Stimulated activated CD8-positive, alpha-beta memory T cell treated with anti-CD3 and anti-CD28 coated beads, Interleukin-15, amount 100 ng/mL, for 1 hour (primary cell): ENCODE results near the gene ASMTL.
"Not testable (repeated sequence)": the region's sequence is repeated elsewhere in the genome, so short reads cannot be mapped to it uniquely, and the experiment has no call there.

Source experiments
- DNase-seq: peaks from one replicate; pipeline ENCODE4 v3.0.0-alpha.2; 2020; ENCODE audit warnings: low read depth

Gene ASMTL

GRCh38 chrX:1388651-1389050 is 64.1 kb downstream of the ASMTL start:
- DNase-seq: no peak

- DNase-seq: no peak
These were observed 65.5 kb downstream of the ASMTL start for GRCh38 chrX:1387141-1387776.

GRCh38 chrX:1386338-1387127 is 66.2 kb downstream of the ASMTL start:
- DNase-seq: no peak

- no peak for DNase-seq
These were observed 67.2 kb downstream of the ASMTL start for GRCh38 chrX:1385253-1386223.

- DNase-seq: no peak
These were observed 68.0 kb downstream of the ASMTL start for GRCh38 chrX:1384658-1385252.

- DNase-seq: no peak
These were observed 72.0 kb downstream of the ASMTL start for GRCh38 chrX:1380672-1381233.

GRCh38 chrX:1378306-1378759 is 74.4 kb downstream of the ASMTL start:
- no peak for DNase-seq

- no peak for DNase-seq
These were observed 84.4 kb downstream of the ASMTL start for GRCh38 chrX:1368385-1368698.

- DNase-seq: not testable (repeated sequence)
These were observed 86.3 kb downstream of the ASMTL start for GRCh38 chrX:1366363-1366762.

- DNase-seq: no peak
These were observed 90.8 kb downstream of the ASMTL start for GRCh38 chrX:1361910-1362309.

- no peak for DNase-seq
These were observed 91.4 kb downstream of the ASMTL start for GRCh38 chrX:1361275-1361674.

GRCh38 chrX:1360171-1360570 is 92.5 kb downstream of the ASMTL start:
- no peak for DNase-seq

GRCh38 chrX:1359477-1359873 is 93.2 kb downstream of the ASMTL start:
- DNase-seq: no peak

- no peak for DNase-seq
These were observed 93.8 kb downstream of the ASMTL start for GRCh38 chrX:1358793-1359476.

GRCh38 chrX:1357993-1358392 is 94.7 kb downstream of the ASMTL start:
- no peak for DNase-seq

GRCh38 chrX:1355131-1356046 is 97.3 kb downstream of the ASMTL start:
- no peak for DNase-seq

- DNase-seq: no peak
These were observed 98.4 kb downstream of the ASMTL start for GRCh38 chrX:1354036-1355019.
